HG02981 (cell line): ENCODE data around the gene PRPF6.

ENCODE experiments used
- ATAC-seq: cut with Tn5 transposase; IDR thresholded peaks from one replicate; pipeline ENCODE4 v1.9.1; 2021; ENCODE audit warnings: mild to moderate bottlenecking, moderate library complexity; ENCODE audit not compliant: unreplicated experiment

The PRPF6 gene

DNA sequence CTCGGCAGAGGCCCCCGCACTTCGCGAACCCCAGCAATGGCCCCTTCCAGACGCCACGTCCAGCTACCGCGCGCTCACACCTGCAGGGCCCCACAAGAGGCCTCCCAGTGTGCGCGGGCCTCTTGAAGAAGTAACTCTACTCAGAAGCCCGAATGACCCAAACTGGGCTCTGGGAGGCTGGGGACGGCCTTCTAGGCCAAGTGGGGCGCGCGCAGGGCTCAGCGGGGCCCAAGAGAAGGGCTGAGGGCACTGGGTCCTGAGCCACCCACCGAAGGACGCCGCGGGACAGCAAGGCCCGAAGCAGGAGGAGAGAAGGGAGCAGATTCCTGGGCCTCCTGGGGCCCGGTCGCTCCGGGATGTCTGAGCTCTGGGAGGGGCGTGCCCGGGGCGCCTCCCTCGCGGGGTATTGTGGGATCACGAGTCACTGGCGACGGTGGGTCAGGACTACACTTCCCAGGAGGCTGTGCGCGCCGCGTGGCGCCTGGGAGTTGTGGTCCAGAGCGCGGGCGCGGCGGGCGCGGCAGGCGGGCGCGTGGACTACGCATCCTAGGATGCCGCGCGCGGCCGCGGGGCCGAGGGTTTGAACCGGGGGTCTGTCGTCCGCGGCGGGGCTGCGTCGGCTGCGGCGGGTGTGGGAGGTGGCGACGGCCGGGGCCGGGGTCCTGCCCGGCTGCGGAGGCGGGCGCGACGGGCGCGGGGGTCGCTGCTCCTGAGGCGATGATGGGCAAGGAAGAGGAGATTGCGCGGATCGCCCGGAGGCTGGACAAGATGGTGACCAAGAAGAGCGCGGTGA, 81.9 kb downstream of the PRPF6 start, which contains the start of gene TCEA2:
TCEA2 (plus strand) TSS at position 603 of the 793 bp plus-strand sequence; CDS start at position 718, 115 bp downstream.
- ATAC-seq: peak; percentile 76

DNA sequence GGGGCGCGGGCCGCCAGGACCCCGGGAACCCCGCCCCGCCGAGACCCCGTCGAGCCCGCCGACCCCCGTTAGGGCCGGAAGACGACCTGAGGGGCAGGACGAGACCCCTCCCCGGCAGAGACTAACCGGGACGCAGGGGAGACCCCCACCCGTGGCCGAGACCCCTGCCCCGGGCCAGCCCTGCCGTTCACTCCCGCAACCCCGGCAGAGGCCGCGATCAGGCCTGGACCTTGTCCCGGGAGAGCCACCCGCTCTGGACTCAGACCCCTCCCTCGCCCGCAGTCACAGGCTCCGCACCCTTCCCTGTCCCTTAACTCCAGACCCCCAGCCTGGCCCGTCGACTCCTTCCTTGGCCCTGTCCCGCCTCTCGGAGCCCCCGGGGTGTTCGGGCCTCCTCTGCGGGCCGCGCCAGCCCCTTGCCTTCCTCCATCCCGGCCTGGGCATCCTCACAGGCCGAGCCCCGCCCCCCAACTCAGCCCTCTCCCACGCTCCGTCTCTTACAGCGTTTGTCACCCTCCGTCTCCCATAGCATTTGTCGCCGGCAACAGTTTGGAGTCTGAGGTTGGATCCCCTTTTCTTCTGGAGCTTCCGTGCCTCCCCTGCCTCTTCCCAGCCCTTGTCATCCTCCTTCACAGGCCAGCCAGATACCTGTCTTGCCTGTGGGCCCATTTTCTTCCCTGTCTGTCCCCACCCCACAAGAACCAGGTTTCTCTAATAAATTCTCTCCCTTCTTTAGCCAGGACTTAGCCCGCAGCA, 82.6 kb downstream of the PRPF6 start:
- no peak for ATAC-seq

DNA sequence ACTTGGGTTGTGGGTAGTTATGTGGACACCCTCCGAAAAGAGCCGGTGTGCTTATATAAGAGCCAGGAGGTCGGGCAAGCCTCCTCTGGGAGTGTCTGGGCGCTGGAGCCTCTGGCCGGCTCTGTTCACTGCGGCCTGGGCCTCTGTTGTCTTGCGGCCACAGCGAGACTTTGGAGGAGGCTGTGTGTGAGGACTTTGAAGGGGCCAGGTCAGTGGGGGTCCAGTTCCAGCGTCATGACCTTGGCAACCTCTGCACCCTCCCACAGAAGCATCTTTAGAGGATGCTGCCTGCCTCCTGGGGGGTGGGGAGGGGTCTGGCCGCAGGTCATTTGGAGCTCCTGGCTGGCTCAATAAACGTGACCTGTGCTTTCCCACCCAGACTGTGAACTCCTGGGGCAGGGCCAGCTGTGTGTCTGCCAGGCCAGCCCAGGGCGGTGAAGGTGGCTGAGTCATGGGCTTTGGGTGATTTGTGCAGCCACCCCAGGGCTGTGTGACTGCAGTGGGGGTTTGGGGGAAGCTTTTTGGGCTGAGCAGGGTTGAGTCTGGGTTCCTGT, 83.3 kb downstream of the PRPF6 start:
- ATAC-seq: no peak

DNA sequence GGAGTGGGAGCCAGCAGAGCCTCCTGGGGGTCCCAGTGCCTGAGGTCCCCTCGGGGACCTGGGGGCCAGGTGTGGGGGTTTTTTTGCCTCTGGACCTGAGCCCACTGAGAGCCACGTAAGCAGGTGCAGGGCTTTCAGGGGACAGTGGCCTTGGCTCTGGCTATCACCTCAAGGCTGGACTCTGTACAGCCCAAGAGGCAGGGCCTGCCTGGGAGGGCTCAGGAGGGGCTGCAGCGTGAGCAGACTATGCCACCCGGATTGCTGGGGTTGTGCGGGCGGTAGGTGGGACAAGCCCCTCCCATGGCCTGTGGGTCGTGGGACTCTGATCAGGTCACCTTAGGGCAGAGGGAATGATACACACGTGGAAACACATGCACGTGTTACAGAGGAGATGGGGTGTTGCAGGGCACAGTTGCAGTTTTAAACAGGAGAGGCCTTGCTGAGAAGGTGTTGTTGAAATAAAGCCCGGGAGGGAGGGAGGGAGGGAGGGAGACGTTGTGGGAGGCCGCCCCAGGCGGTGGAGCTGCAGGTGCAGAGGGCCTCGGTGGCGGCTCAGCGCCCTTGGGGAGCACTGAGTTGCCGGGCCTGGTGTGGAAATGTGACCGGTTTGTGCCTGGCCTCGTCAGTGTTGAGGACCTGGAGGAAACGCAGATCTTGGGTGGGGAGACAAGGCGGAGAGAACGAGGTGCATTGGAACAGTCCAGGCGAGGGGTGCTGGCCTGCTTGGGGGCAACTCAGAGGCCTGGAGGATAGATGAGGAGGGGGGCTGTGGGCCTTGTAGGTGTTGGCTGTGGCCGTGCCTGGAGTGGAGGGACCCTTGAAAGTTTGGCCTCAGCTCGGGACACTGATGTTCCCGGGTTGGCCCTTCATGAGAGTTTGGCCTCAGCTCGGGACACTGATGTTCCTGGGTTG, 84.4 kb downstream of the PRPF6 start:
- ATAC-seq: no peak

GRCh38 chr20:64065974-64066343, 85.0 kb downstream of the PRPF6 start:
- ATAC-seq: peak; percentile 40

DNA sequence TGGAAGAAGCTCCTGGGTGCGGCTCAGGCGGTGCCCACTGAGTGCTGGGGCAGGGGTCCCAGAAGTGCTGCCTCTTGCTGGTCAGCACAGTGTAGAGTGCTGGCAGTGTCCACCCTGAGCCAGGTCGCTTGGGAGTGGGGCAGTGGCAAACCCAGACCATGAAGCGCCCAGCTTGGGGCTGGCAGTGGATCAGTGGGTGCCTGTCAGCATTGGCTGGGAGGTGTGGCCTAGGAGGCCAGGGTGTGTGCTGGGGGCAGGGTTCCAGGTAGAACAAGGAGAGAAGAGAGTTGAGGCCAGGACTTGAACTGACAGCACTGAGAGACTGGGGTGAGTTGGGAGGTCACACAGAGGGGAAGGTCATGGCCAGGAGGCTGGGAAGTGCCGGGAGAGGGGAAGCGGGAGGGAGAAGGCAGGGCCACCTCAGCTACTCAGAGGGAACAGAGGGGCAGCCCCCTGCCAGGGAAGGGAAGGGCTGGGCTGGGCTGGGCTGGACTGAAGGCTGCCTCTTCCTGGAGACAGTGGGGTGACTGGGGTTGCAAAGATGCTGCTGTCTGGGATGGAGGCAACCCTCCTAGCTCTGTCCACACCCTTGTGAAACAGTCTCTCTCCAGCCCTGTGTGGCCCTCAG, 86.2 kb downstream of the PRPF6 start:
- ATAC-seq: no peak

- ATAC-seq: no peak
Observed at GRCh38 chr20:64067733-64068307, 86.9 kb downstream of the PRPF6 start.

- no peak for ATAC-seq
Observed at GRCh38 chr20:64068386-64069208, 87.7 kb downstream of the PRPF6 start.

DNA sequence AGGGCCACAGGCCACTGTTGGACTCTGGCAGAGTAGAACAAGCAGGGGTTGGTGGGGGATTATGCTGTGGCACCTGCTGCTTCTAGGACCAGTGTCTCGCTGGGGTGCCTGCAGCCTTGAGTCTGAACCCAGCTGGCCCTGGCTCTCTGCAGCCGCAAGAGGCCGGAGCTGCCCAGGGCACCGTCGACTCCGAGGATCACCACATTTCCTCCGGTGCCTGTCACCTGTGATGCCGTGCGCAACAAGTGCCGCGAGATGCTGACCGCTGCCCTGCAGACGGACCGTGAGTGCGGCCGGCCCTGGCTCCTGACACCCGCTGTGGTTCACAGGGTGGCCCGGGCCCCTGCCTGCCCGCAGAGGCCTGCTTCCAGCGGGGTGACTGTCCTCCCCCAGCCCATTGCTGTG, 88.3 kb downstream of the PRPF6 start:
- ATAC-seq: no peak

GRCh38 chr20:64069614-64070243, 88.8 kb downstream of the PRPF6 start:
- no peak for ATAC-seq

DNA sequence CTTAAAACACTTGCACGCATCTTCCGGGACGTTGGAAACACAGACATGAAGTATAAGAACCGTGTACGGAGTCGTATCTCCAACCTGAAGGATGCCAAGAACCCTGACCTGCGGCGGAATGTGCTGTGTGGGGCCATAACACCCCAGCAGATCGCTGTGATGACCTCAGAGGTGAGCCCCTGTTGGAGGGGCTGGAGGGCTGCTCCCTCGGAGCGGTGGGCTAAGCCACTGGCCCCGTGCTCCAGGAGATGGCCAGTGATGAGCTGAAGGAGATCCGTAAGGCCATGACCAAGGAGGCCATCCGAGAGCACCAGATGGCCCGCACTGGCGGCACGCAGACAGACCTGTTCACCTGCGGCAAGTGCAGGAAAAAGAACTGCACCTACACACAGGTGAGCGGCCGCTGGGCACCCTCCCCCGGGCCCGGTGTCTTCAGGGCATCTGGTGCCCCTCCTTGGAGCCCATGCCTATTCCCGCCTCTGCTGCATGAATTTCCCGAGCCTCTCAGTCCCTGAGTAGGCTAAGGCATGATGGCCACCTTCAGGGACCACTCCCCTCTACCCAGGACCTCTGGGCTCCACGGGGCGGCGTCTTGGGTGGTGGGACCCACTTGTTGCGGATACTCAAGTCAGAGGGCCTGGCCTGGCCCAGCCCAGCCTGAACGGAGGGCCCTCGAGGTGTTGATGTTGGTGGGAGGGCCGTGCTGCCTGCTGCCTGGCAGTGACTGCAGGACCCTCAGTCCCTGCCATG, 89.5 kb downstream of the PRPF6 start:
- ATAC-seq: no peak

GRCh38 chr20:64071341-64072332, 90.7 kb downstream of the PRPF6 start:
- ATAC-seq: no peak

- no peak for ATAC-seq
Observed at GRCh38 chr20:64072498-64073063, 91.6 kb downstream of the PRPF6 start.

DNA sequence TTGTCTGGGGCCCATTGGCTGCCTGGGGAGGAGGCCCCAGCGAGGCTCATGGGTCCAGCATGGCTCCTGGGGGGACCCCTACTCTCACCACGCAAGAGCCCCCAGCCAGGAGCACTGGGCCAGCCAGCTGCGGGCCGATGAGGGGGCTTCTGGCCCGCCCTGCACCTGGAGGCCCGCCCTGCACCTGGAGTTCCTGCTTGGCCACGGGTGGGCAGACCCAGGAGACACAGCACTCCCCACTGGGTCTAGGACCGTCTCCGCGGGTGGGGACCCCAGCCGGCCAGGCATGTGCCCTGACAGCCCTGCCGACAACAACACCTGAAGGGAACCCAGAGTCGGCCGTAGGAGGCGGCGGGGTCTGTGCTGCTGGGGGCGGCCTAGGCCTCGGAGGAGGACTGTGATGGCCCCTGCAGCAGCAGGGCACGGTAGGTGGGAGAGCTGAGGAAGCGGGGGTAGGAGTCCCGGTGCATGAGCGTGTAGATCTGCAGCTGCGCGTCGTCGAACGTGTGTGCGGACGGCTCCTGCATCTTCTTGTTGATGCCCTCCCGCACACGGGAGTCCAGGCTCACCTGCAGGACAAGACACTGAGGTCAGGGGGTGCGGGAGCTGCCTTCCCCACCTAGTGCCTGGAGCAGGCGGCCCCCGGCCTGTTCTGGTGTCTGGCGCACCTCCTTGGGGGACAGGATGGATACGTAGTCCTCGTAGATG, 92.7 kb downstream of the PRPF6 start:
- no peak for ATAC-seq

- no peak for ATAC-seq
Observed at GRCh38 chr20:64074184-64074789, 93.4 kb downstream of the PRPF6 start.
